Hematopoietic multipotent progenitor cell (in vitro differentiated cells): ENCODE data around the gene PNMA8C. TPM values are rescaled to one million over a fixed set of nuclear protein-coding genes. Genes with fewer than 3 reads are reported as not detected.
A peak's percentile ranks its signal among the peaks of the same experiment; 100 is the strongest.
"Not testable (repeated sequence)": the region's sequence is repeated elsewhere in the genome, so short reads cannot be mapped to it uniquely, and the experiment has no call there.

ENCODE experiments used
- DNase-seq, 3 donors: peaks; one replicate each; pipeline ENCODE4 v3.0.0-alpha.2; 2011 to 2015; ENCODE audit warnings: low read depth in 2 of 3, low spot score in 2 of 3
- total RNA-seq: library from RNA; depleted of rRNA; stranded (reverse); fragments of >200 nt; gene quantifications from one replicate; pipeline ENCODE4 v1.2.3, GENCODE V29; 2012

Gene PNMA8C
- total RNA-seq, 1 donor = 0.27 TPM

- DNase-seq = no peak
These were observed 19.9 kb upstream of the PNMA8C start for GRCh38 chr19:46448601-46449000.

DNA sequence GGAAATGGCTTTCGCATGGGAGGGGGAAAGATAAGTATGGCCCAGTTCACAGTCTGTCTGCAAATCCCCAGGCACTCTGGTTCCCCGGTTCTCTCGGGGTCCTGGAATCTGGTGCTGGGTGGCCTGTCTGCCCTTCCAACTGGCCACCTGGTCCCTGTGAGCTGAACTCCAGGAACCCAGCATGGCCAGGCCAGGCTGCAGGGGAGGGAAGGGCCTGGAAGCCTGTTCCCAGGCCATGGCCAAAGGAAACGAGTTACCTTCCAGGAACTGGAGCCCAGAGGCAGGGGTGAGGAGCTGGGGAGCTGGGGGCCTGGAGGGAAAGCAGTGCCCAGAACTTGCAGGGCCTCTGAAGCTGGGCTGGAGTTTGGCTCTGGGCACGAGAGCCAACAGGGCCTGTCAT is 19.1 kb upstream of the PNMA8C start:
- DNase-seq = no peak

GRCh38 chr19:46447006-46447405 is 18.3 kb upstream of the PNMA8C start:
- no peak for DNase-seq

DNA sequence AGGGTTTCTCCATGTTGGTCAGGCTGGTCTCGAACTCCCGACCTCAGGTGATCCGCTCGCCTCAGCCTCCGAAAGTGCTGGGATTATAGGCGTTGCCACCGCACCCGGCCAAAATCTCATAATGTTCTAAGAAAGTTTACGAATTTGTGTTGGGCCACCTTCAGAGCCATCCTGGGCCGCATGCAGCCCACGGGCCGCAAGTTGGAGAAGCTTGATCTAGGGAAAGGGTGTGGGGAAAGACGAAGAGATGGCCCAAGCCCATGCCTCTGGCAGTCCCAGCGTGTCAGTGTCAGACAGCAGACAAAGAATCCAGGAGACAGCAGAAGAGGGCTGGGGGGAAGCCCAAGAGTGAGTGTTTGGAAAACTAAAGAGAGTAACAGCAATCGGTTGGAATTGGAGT is 17.3 kb upstream of the PNMA8C start:
- no peak for DNase-seq

GRCh38 chr19:46442808-46443450 is 14.2 kb upstream of the PNMA8C start:
- DNase-seq = no peak

DNA sequence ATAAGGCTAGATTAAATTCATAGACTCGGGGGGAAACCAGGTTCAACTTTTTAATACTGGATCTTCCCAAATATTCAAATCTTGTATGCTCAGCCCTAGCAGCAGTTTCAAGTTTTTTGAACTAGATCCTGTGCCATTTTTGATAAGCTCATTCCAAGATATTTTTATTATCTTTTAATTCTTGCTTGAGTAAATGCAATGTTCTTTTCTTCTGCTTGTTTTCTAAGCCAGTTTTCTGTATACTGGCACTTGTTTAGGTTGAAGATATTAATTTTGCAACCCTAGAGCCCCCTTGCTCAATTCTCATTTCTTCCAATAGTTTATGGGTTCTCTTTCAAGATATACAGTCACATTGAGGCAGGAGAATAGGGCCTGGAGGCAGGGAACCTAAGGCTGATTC is 13.1 kb upstream of the PNMA8C start:
- no peak for DNase-seq

DNA sequence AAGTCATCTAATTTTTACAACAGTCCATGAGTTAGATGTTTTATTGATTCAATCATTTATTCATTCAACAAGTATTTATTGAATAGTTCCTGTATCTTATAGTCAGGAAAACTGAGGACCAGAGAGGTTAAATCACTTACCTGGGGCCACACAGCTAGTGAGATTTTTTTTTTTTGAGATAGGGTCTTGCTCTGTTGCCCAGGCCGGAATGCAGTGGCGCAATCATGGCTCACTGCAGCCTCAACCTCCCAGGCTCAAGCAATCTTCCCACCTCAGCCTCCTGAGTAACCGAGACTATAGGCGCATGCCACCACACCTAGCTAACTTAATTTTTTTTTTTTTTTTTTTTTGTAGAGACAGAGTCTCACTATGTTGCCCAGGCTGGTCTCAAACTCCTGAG is 7.0 kb upstream of the PNMA8C start:
- DNase-seq = not testable (repeated sequence)

DNA sequence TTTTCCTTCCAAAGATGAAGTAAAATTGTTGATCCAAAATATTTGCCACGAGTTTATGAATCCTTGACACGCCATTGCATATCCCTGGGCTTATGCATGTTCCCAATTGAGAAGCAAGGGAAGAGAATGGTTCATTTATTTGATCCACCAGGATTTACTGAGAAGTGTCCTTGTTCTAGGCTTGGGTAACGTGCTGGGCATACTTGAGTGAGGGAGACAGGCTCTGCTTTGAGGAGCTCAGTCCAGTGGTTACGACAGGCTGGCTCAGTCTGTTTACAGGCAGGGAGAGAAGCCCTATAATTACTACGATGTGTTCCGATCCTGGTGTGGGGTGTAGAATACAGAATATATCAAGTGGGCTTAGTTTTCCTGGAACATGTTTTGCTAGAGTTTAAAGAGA is 6.3 kb upstream of the PNMA8C start:
- no peak for DNase-seq

- not testable (repeated sequence) for DNase-seq
These were observed 4.7 kb upstream of the PNMA8C start for GRCh38 chr19:46433470-46433869.

DNA sequence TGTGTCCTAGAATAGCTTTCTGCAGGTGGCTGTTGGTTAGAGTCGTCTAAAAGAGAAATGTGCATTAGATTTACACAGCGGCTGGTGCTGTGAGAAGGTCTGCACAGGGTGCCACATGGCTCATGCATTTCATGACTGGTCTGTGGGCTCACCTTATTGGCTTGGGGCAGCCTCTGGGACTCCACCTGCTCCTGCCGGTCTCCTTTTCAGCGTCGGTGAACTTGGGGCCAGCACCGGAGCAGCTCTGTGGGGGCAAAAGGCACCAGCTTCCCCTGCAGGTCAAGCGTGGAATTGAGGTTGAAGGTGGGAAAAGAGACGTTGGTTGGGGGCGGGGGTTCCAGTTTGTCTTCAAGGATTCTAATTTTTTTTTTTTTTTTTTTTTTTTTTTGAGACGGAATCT is 3.1 kb upstream of the PNMA8C start:
- peak in 1 of 3 donors; percentile 35 for DNase-seq

DNA sequence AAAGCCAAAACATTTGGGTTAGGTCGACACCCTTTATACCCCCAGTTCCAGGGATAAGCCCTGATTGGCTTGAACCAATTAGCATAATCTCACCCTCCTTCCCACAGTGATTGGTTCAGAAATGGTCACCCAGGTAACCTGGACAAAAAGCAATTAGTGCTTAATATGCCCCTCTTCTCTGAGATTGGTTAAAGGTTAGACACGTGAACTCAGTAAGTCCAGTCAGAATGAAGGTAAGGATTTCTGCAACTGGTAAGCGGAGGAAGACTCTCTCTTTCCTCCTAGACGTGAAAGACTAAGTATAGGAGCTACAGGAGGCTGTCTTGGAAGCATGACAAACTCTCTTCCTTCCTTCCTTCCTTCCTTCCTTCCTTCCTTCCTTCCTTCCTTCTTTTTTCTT is 1.3 kb upstream of the PNMA8C start:
- DNase-seq = no peak

- no peak for DNase-seq
These were observed 1.2 kb downstream of the PNMA8C start for GRCh38 chr19:46427518-46428045.

- DNase-seq = peak in 2 of 3 donors; percentile 80 to 87
These were observed 2.1 kb downstream of the PNMA8C start for GRCh38 chr19:46426506-46427162.

GRCh38 chr19:46426035-46426505 is 2.7 kb downstream of the PNMA8C start:
- peak in 1 of 3 donors; percentile 56 for DNase-seq

- DNase-seq = no peak
These were observed 5.5 kb downstream of the PNMA8C start for GRCh38 chr19:46423188-46423587.

DNA sequence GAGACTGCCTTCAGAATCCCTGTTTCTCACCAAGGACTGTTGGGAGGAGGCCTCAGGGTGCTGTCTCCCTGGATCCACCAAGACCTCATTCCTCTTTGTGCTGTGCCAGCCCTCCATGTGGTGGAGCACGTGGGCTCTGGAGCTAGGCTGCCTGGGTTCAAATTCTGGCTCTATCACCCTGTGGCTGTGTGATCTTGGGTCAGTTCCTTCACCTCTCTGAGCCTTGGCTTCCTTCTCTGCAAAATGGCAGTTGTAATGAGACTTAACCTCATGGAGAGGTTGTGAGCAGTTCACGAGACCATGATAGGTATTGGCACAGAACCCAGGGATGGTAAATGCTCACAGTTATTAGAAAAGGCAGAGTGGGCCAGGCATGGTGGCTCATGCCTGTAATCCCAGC is 6.4 kb downstream of the PNMA8C start:
- no peak for DNase-seq

DNA sequence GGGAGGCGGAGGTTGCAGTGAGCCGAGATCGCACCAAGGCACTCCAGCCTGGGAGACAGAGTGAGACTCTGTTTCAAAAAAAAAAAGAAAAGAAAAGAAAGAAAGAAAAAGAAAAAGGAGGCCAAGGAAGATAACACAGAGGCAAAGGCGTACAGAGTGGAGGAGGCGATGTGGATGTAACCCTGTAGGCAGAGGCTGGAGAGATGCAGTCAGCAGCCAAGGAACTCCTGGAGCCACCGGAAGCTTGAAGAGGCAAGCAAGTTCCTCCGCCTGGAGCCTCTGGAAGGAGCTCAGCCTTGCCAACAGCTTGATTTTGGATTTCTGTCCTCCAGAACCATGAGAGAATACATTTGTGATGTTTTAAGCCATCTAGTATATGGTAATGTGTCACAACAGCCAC is 8.7 kb downstream of the PNMA8C start:
- no peak for DNase-seq

- peak in 2 of 3 donors; percentile 39 to 58 for DNase-seq
These were observed 12.7 kb downstream of the PNMA8C start for GRCh38 chr19:46415804-46416709.

GRCh38 chr19:46414899-46415298 is 13.8 kb downstream of the PNMA8C start:
- DNase-seq = not testable (repeated sequence)

DNA sequence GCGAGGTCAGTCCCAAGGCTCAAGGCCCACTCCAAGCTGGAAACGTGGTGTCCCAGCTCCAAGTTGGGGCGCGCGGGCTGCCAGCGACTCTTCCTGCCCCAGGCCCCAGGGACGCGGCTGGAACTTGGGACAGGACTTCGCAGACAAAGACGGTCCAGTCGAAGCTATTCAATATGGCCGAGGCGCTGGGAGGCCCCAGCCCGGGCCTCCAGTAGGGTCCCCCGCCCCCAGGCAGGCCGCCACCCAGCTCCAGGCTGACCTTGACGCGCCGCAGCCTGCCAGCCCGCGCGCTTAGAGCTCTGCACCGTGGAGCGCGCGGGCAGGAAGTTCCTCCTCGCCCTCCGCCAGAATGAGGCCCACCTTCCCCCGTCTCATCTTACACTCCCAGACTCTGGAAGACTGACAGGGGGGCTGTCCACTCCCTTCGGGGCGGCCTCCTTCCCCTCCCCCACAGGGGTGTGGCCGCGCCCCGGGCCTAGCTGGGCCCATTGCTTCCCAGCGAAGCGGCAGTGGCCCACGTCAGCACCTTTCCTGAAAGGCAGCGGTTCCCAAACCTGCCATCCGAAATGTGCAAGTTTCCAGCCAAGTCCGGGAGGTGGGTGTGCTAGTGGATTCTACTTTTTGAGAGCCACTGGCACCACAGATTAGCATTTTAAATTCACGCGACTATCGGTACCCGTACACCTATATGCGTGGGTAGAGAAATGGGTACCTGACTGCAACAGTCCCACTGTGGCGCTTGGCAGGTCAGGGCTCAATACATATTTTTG is 15.3 kb downstream of the PNMA8C start, which contains the start of gene CCDC8:
TSS of gene CCDC8 (minus strand) at position 303 of the 770 bp plus-strand sequence. CDS start 754 bp downstream, outside the sequence.
- DNase-seq = peak in 1 of 3 donors; percentile 35
